ENCODE measurements around the gene TNFSF9. TPM values are rescaled to one million over a fixed set of nuclear protein-coding genes. Genes with fewer than 3 reads are reported as not detected.

TNFSF9 gene
- total RNA-seq, 2 experiments from 2014 or later: 1.5 to 1.8 TPM

DNA sequence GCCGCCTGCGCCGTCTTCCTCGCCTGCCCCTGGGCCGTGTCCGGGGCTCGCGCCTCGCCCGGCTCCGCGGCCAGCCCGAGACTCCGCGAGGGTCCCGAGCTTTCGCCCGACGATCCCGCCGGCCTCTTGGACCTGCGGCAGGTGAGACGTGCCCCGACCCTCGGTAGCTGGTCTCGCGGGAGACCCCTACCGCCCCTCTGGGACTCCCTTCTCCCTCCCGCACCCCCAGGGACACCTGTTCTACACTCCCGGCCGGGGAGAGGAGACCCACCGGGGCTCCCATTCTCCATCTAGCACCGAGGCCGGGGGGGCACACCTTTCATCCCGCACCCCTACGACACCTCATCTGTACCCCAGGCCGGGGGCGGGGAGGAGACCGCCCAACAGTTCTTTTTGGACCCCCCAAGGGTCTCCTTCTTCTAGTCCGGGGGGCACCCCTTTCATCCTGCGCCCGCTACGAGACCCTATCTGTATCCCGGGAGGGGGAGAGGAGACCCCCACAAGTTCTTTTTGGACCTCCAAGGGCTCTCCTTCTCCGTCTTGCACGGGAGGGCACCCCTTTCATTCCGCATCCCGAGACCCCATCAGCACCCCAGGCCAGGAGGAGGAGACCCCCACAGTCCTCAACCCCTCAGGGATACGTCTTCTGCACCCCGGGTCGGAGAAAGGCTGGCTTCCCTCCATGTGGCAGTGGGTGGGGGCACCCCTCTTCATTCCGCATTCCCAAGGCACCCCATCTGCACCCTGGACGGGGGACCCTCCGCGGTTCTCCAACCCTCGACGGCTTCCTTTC lies 533 bp downstream of the TNFSF9 start:
- H3K4me3 ChIP-seq (ENCODE audit: low read length): peak overlapping the region; percentile 55

GRCh38 chr19:6531956-6532243 lies 1.1 kb downstream of the TNFSF9 start:
- peak overlapping the region; percentile 55 for H3K4me3 ChIP-seq (ENCODE audit: low read length)
- Mint-ChIP-seq H3K4me1 (ENCODE audit: low read depth) (peaks cover 49% of the 10 kb centered on the region), H3K4me3 (peak overlapping the region; percentile 77), H3K27ac (peak overlapping the region; percentile 17), H3K27me3 (peaks cover 54% of the 10 kb centered on the region), H3K36me3 (ENCODE audit: low read depth) (no peaks in the 10 kb centered on the region), H3K9me3 (no peaks in the 10 kb centered on the region)
- DNase-seq (no peak), ATAC-seq (ENCODE audit: poor library complexity) (no peak)
- ChIA-PET CTCF (interaction anchor here (1.4 kb wide), 1 partner anchor 15 kb away, joined by 4 read pairs; no protein-coding TSS in a partner anchor), POLR2A (interaction anchor here (0.8 kb wide), 1 partner anchor 20 kb away, joined by 3 read pairs; no protein-coding TSS in a partner anchor)
- H3K4me1 ChIP-seq (ENCODE audit: insufficient read depth, low read length): peaks cover 46% of the 10 kb centered on the region
- peaks cover 15 to 23% of the 10 kb centered on the region in 2 experiments for H3K27me3 ChIP-seq (ENCODE audit: control insufficient read depth in 1 of 2, insufficient read depth in 2 of 2, low read length in 2 of 2)
- H3K27ac ChIP-seq (ENCODE audit: low read depth in 1 of 2, low read length in 2 of 2): no peak overlapping the region
- H3K36me3 ChIP-seq (ENCODE audit: insufficient read depth, low read length): no peaks in the 10 kb centered on the region
- no peak for TF ChIP-seq CTCF (IDR thresholded peaks at IDR 0.05)
- H3K9me3 ChIP-seq (ENCODE audit: control insufficient read depth in 1 of 2, insufficient read depth in 1 of 2, low read length in 2 of 2): no peaks in the 10 kb centered on the region
- intact Hi-C loops (cut with DNase I, micrococcal nuclease): no loop called here

More for the DNA sequence above, 533 bp downstream of the TNFSF9 start:
- peaks cover 54% of the 10 kb centered on the region for H3K27me3 Mint-ChIP-seq
- H3K4me3 Mint-ChIP-seq: peak overlapping the region; percentile 77
- TF ChIP-seq CTCF (IDR thresholded peaks at IDR 0.05): no peak
- ATAC-seq (ENCODE audit: poor library complexity): no peak
- DNase-seq: no peak
- intact Hi-C loops (cut with DNase I, micrococcal nuclease): no loop called here
- Histone ChIP-seq H3K4me1 (ENCODE audit: insufficient read depth, low read length) (peaks cover 41% of the 10 kb centered on the region), H3K27ac (ENCODE audit: low read depth in 1 of 2, low read length in 2 of 2) (no peak overlapping the region), H3K27me3 (ENCODE audit: control insufficient read depth in 1 of 2, insufficient read depth in 2 of 2, low read length in 2 of 2) (peaks cover 15 to 23% of the 10 kb centered on the region in 2 experiments), H3K9me3 (ENCODE audit: control insufficient read depth in 1 of 2, insufficient read depth in 1 of 2, low read length in 2 of 2) (no peaks in the 10 kb centered on the region), H3K36me3 (ENCODE audit: insufficient read depth, low read length) (no peaks in the 10 kb centered on the region)
- peaks cover 44% of the 10 kb centered on the region for H3K4me1 Mint-ChIP-seq (ENCODE audit: low read depth)
- peak overlapping the region; percentile 17 for H3K27ac Mint-ChIP-seq
- ChIA-PET POLR2A (interaction anchor here (0.6 to 1.1 kb wide), 3 partner anchors 15 to 241 kb away, joined by 3 to 4 read pairs (median 3); partner anchors contain the start of gene VAV1), CTCF (interaction anchor here (1.0 to 1.4 kb wide), 3 partner anchors 14 to 332 kb away, joined by 3 to 9 read pairs (median 4); no protein-coding TSS in a partner anchor)
- no peaks in the 10 kb centered on the region for H3K36me3 Mint-ChIP-seq (ENCODE audit: low read depth)
- no peaks in the 10 kb centered on the region for H3K9me3 Mint-ChIP-seq

- ATAC-seq (ENCODE audit: poor library complexity) (no peak), DNase-seq (peak in 4 of 14 experiments; percentile 12 to 61 (median 47))
- H3K27me3 ChIP-seq (ENCODE audit: control insufficient read depth in 1 of 2, insufficient read depth in 2 of 2, low read length in 2 of 2): peaks cover 15 to 23% of the 10 kb centered on the region in 2 experiments
- Mint-ChIP-seq H3K4me3 (peak overlapping the region; percentile 47), H3K27ac (no peak overlapping the region), H3K27me3 (peaks cover 54% of the 10 kb centered on the region), H3K36me3 (ENCODE audit: low read depth) (no peaks in the 10 kb centered on the region), H3K9me3 (no peaks in the 10 kb centered on the region), H3K4me1 (ENCODE audit: low read depth) (peaks cover 53% of the 10 kb centered on the region)
- H3K27ac ChIP-seq (ENCODE audit: low read depth in 1 of 2, low read length in 2 of 2): no peak overlapping the region
- ChIA-PET CTCF (interaction anchor here (1.4 kb wide), 1 partner anchor 16 kb away, joined by 4 read pairs; no protein-coding TSS in a partner anchor), POLR2A (interaction anchor here (0.8 kb wide), 1 partner anchor 19 kb away, joined by 3 read pairs; no protein-coding TSS in a partner anchor)
- peaks cover 51% of the 10 kb centered on the region for H3K4me1 ChIP-seq (ENCODE audit: insufficient read depth, low read length)
- intact Hi-C loops (cut with DNase I, micrococcal nuclease): no loop called here
- no peaks in the 10 kb centered on the region for H3K9me3 ChIP-seq (ENCODE audit: control insufficient read depth in 1 of 2, insufficient read depth in 1 of 2, low read length in 2 of 2)
- TF ChIP-seq CTCF (IDR thresholded peaks at IDR 0.05): no peak
- H3K4me3 ChIP-seq (ENCODE audit: low read length): peak overlapping the region; percentile 55
- H3K36me3 ChIP-seq (ENCODE audit: insufficient read depth, low read length): no peaks in the 10 kb centered on the region
Measured at GRCh38 chr19:6532244-6532999, 1.6 kb downstream of the TNFSF9 start.
